GM19239 (cell line): ENCODE measurements around the gene BAZ2B.
"Not testable (repeated sequence)": the region's sequence is repeated elsewhere in the genome, so short reads cannot be mapped to it uniquely, and the experiment has no call there.

Source experiments
- DNase-seq: peaks from one replicate; pipeline ENCODE4 v3.0.0; 2011; ENCODE audit warnings: low spot score; ENCODE audit not compliant: insufficient read length
- FAIRE-seq: peaks from 2 replicates; lab custom pipeline; 2011; peaks lifted over from hg19 to GRCh38; lab: Jason Lieb, UNC

Gene BAZ2B

GRCh38 chr2:159616286-159616701 lies at the start of gene BAZ2B:
Gene BAZ2B (minus strand): TSS chr2:159616548. CDS start chr2:159478719, 137,829 bp downstream.
- peak; percentile 91 for FAIRE-seq

GRCh38 chr2:159661286-159661685 lies 44.9 kb upstream of the BAZ2B start:
- no peak for DNase-seq
- FAIRE-seq: no peak

More at GRCh38 chr2:159616286-159616701, at the start of gene BAZ2B:
- peak; percentile 4 for DNase-seq

GRCh38 chr2:159658881-159659873 lies 42.8 kb upstream of the BAZ2B start:
- DNase-seq (no peak), FAIRE-seq (no peak)

GRCh38 chr2:159653962-159654361 lies 37.6 kb upstream of the BAZ2B start:
- DNase-seq: no peak
- no peak for FAIRE-seq

GRCh38 chr2:159651884-159652283 lies 35.5 kb upstream of the BAZ2B start:
- no peak for DNase-seq
- no peak for FAIRE-seq

GRCh38 chr2:159650574-159650973 lies 34.2 kb upstream of the BAZ2B start:
- no peak for FAIRE-seq
- no peak for DNase-seq

- FAIRE-seq: no peak
- no peak for DNase-seq
Observed at GRCh38 chr2:159648643-159649042, 32.3 kb upstream of the BAZ2B start.

GRCh38 chr2:159647667-159648066 lies 31.3 kb upstream of the BAZ2B start:
- DNase-seq: no peak
- FAIRE-seq: no peak

GRCh38 chr2:159640176-159640575 lies 23.8 kb upstream of the BAZ2B start:
- no peak for DNase-seq

GRCh38 chr2:159639712-159640111 lies 23.4 kb upstream of the BAZ2B start:
- DNase-seq: no peak
- FAIRE-seq: no peak

More at GRCh38 chr2:159640176-159640575, 23.8 kb upstream of the BAZ2B start:
- FAIRE-seq: no peak

- DNase-seq: no peak
- FAIRE-seq: no peak
Observed at GRCh38 chr2:159639071-159639470, 22.7 kb upstream of the BAZ2B start.

- FAIRE-seq: no peak
- no peak for DNase-seq
Observed at GRCh38 chr2:159637988-159638501, 21.7 kb upstream of the BAZ2B start.

- DNase-seq (no peak), FAIRE-seq (no peak)
Observed at GRCh38 chr2:159637240-159637639, 20.9 kb upstream of the BAZ2B start.

GRCh38 chr2:159635006-159635789 lies 18.9 kb upstream of the BAZ2B start:
- FAIRE-seq (no peak), DNase-seq (no peak)

- DNase-seq (no peak), FAIRE-seq (no peak)
Observed at GRCh38 chr2:159633219-159633618, 16.9 kb upstream of the BAZ2B start.

- not testable (repeated sequence) for DNase-seq, FAIRE-seq
Observed at GRCh38 chr2:159625628-159626027, 9.3 kb upstream of the BAZ2B start.

GRCh38 chr2:159623436-159623835 lies 7.1 kb upstream of the BAZ2B start:
- DNase-seq (no peak), FAIRE-seq (no peak)

- no peak for DNase-seq
- no peak for FAIRE-seq
Observed at GRCh38 chr2:159622966-159623365, 6.6 kb upstream of the BAZ2B start.

- no peak for DNase-seq
Observed at GRCh38 chr2:159620796-159621195, 4.4 kb upstream of the BAZ2B start.

GRCh38 chr2:159617646-159618045 lies 1.3 kb upstream of the BAZ2B start:
- DNase-seq (no peak), FAIRE-seq (no peak)

More at GRCh38 chr2:159620796-159621195, 4.4 kb upstream of the BAZ2B start:
- FAIRE-seq: no peak

GRCh38 chr2:159617100-159617499 lies 752 bp upstream of the BAZ2B start:
- DNase-seq (no peak), FAIRE-seq (peak; percentile 8)
